ENCODE data around the gene SLC30A5.
"Not testable (repeated sequence)": the region's sequence is repeated elsewhere in the genome, so short reads cannot be mapped to it uniquely, and the experiment has no call there.

SLC30A5 gene

DNA sequence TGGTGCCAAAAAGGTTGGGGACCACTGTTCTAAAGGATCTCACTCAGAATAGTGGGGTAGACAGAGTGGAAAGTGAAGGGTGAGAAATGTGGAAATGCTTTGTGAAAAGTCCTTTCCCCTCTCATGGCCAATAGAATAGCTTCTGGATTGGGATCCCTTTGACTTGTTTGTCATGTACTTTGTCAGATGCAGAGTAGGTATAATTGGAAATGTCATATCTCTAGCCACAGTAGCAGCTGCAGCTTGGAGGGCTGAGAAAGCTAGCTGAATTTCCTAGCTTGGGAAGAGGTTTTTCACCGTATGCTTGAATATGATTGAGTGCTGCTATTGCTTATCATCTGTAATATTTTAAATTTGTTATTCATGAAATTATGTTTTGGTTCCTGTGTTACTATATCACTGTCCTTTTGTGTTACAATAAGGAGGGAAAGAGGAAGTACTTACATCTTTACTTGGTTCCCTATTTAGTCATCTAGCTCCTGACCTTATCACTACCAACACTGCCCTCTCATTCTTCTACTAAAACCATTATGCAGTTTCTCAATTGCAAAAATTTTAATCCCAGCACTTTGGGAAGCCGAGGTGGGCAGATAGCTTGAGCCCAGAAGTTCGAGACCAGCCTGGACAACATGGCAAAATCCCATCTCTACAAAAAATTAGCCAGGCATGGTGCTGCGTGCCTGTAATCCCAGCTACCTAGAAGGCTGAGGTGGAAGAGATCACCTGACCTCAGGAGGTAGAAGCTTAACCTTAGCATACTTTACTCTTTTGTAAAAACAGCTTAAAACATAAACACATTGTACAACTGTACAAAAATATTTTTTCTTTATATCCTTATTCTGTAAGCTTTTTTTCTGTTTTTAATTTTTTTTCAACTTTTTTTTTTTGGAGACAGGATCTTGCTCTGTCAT, 12.4 kb downstream of the SLC30A5 start:
- no peak for DNase-seq

- not testable (repeated sequence) for DNase-seq
These were observed 14.6 kb downstream of the SLC30A5 start for GRCh38 chr5:69108367-69108766.

GRCh38 chr5:69113851-69114250, 20.0 kb downstream of the SLC30A5 start:
- DNase-seq = no peak

- no peak for DNase-seq
These were observed 21.7 kb downstream of the SLC30A5 start for GRCh38 chr5:69115526-69115925.

DNA sequence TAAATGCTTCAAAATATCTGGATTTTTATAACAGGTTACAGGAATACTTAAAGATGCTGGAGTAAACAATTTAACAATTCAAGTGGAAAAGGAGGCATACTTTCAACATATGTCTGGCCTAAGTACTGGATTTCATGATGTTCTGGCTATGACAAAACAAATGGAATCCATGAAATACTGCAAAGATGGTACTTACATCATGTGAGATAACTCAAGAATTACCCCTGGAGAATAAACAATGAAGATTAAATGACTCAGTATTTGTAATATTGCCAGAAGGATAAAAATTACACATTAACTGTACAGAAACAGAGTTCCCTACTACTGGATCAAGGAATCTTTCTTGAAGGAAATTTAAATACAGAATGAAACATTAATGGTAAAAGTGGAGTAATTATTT, 35.6 kb downstream of the SLC30A5 start:
- DNase-seq = no peak

- no peak for DNase-seq
These were observed 36.4 kb downstream of the SLC30A5 start for GRCh38 chr5:69130241-69130640.

- no peak for DNase-seq
These were observed 37.5 kb downstream of the SLC30A5 start for GRCh38 chr5:69131304-69131703.

DNA sequence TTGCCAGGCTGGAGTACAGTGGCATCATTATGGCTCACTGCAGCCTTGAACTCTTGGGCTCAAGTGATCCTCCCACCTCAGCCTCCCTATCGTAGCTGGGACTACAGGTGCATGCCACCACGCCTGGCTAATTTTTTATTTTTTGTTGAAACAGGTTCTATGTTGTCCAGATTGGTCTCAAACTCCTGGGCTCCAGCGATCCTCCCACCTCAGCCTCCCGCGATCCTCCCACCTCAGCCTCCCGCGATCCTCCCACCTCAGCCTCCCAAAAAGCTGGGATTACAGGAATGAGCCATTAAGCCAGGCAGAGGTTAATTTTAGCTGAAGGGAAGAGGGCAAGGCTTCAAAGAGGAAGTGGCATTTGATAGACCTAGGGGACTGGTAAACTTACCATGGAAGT, 40.3 kb downstream of the SLC30A5 start:
- DNase-seq = no peak

- no peak for DNase-seq
These were observed 42.5 kb downstream of the SLC30A5 start for GRCh38 chr5:69136293-69136692.

GRCh38 chr5:69137208-69137607, 43.4 kb downstream of the SLC30A5 start:
- DNase-seq = not testable (repeated sequence)

- DNase-seq = no peak
These were observed 44.0 kb downstream of the SLC30A5 start for GRCh38 chr5:69137807-69138206.

GRCh38 chr5:69138766-69139165, 45.0 kb downstream of the SLC30A5 start:
- DNase-seq = no peak

- not testable (repeated sequence) for DNase-seq
These were observed 46.4 kb downstream of the SLC30A5 start for GRCh38 chr5:69140239-69140638.

DNA sequence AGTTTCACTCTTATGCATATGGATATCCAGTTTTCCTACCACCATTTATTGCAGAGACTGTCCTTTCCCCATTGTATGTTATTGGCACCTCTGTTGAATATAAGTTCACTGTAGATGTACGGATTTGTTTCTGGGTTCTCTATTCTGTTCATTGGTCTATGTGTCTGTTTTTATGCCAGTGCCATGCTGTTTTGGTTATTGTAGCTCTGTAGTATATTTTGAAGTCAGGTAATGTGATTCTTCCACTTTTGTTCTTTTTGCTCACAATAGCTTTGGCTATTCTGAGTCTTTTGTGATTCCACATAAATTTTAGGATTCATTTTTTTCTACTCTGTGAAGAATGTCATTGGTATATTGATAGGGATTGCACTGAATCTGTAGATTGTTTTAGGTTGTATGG, 47.0 kb downstream of the SLC30A5 start:
- no peak for DNase-seq

DNA sequence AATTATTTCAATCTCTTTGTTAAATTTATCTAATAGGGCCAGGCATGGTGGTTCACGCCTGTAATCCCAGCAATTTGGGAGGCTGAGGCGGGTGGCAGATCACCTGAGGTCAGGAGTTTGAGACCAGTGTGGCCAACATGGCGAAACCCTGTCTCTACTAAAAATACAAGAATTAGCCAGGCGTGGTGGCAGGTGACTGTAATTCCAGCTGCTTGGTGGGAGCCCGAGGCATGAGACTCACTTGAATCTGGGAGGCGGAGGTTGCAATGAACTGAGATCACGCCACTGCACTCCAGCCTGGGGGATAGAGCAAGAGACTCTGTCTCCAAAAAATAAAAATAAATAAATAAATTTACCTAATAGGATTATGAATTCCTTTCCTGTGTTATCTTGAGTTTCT, 54.8 kb downstream of the SLC30A5 start:
- not testable (repeated sequence) for DNase-seq

DNA sequence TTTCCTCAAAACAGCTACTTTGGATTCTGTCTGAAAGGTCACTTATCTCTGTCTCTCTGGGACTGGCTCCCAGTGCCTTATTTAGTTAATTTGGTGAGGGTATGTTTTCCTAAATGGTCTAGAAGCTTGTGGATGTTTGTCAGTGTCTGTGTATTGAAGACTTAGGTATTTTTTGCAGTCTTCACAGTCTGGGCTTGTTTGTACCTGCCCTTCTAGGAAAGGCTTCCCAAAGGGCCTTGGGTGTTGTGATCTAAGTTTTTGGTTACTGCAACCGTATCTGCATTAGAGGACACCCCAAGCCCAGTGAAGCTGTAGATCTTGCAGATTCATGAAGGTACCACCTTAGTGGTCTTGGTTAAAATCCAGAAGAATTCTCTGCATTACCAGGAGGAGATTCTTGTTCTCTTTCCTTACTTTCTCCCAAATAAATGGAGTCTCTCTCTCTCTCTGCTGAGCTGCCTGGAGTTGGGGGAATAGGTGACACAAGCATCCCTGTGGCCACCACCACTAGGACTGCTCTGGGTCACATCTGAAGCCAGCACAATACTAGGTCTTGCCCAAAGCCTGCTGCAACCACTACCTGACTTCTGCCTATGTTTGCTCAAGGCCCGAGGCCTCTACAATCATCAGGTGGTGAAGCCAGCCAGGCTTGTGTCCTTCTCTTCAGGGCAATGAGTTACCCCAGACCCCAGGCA, 55.3 kb downstream of the SLC30A5 start:
- no peak for DNase-seq

DNA sequence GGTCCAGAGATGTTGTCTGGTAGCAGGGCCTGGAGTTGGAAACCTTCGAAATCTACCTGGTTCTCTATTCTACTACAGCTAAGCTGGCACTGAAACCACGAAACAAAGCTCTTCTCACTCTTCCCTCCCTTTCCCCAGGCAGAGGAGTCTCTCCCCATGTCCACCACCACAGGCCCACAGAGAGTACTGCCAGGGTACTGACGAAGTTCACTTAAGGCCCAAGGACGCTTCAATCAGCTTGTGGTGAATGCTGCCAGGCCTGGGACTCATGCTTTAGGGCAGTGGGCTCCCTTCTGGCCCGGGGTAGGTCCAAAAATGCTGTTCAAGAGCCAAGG, 55.8 kb downstream of the SLC30A5 start:
- no peak for DNase-seq

- DNase-seq = no peak
These were observed 58.9 kb downstream of the SLC30A5 start for GRCh38 chr5:69152731-69153130.

- no peak for DNase-seq
These were observed 62.6 kb downstream of the SLC30A5 start for GRCh38 chr5:69156456-69156855.

GRCh38 chr5:69158039-69158438, 64.2 kb downstream of the SLC30A5 start:
- DNase-seq = no peak

DNA sequence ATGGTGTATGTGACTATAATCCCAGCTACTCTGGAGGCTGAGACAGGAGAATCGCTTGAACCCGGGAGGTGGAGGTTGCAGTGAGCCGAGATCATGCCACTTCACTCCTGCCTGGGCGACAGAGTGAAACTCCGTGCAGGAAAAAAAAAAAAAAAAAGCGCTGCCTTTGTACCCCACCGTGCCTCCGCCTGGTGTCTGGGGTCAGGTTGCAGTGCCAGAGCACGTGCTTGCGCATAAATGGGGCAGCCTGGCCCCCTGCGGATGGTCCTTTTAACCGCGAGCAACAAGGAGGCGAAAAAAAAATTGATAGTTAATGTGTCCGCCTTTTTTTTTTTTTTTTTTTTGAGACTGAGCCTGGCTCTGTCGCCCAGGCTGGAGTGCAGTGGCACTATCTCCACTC, 66.8 kb downstream of the SLC30A5 start:
- no peak for DNase-seq

GRCh38 chr5:69166686-69167492, 73.1 kb downstream of the SLC30A5 start, which contains the start of gene CCNB1:
TSS of gene CCNB1 (plus strand) at chr5:69167150. CDS start at chr5:69167263, 113 bp downstream.
- peak; percentile 96 to 99 for DNase-seq

- peak in 1 of 2 experiments; percentile 36 for DNase-seq
These were observed 73.7 kb downstream of the SLC30A5 start for GRCh38 chr5:69167493-69167855.

Measured in SW 1271 (cell line).